H9 (cell line): ENCODE data around the gene CRELD2. TPM values are rescaled to one million over a fixed set of nuclear protein-coding genes. Genes with fewer than 3 reads are reported as not detected.
A peak's percentile ranks its signal among the peaks of the same experiment; 100 is the strongest.

Experiments
- DNase-seq: peaks from one replicate; pipeline ENCODE4 v3.0.0-alpha.2; 2017
- H2AFZ ChIP-seq: one replicate; pipeline ENCODE4 v1.6.1; 2013; ENCODE audit warnings: mild to moderate bottlenecking, low read length, control low read depth, moderate library complexity
- H2AK5ac ChIP-seq: 2 replicates; pipeline ENCODE4 v1.6.1; 2013; ENCODE audit warnings: low read length, control low read depth, mixed read lengths; ENCODE audit not compliant: insufficient read length
- H2BK120ac ChIP-seq: one replicate; pipeline ENCODE4 v1.6.1; 2013; ENCODE audit warnings: low read depth, mild to moderate bottlenecking, low read length, control low read depth, inconsistent platforms; ENCODE audit not compliant: poor library complexity, severe bottlenecking
- H2BK12ac ChIP-seq: 2 replicates; pipeline ENCODE4 v1.6.1; 2013; ENCODE audit warnings: low read length, control low read depth, mixed read lengths, low read depth; ENCODE audit not compliant: insufficient read length
- H2BK15ac ChIP-seq: 2 replicates; pipeline ENCODE4 v1.6.1; 2013; ENCODE audit warnings: low read depth, low read length, control low read depth
- H2BK20ac ChIP-seq: one replicate; pipeline ENCODE4 v1.6.1; 2013; ENCODE audit warnings: low read depth, mild to moderate bottlenecking, low read length, control low read depth, inconsistent platforms; ENCODE audit not compliant: poor library complexity, severe bottlenecking
- H2BK5ac ChIP-seq: 2 replicates; pipeline ENCODE4 v1.6.1; 2013; ENCODE audit warnings: low read length, control low read depth, mixed read lengths; ENCODE audit not compliant: insufficient read length
- H3K14ac ChIP-seq: 2 replicates; pipeline ENCODE4 v1.6.1; 2013; ENCODE audit warnings: low read length, control low read depth; ENCODE audit not compliant: insufficient read depth
- H3K18ac ChIP-seq: 2 replicates; pipeline ENCODE4 v1.6.1; 2013; ENCODE audit warnings: low read depth, mild to moderate bottlenecking, mixed read lengths, low read length, control low read depth; ENCODE audit not compliant: insufficient read length
- H3K23ac ChIP-seq: 2 replicates; pipeline ENCODE4 v1.6.1; 2013; ENCODE audit warnings: low read length, control low read depth, mixed read lengths, low read depth; ENCODE audit not compliant: insufficient read length
- H3K23me2 ChIP-seq: 2 replicates; pipeline ENCODE4 v1.6.1; 2013; ENCODE audit warnings: low read depth, mild to moderate bottlenecking, mixed read lengths, low read length, control low read depth; ENCODE audit not compliant: insufficient read length, poor library complexity, severe bottlenecking
- H3K27ac ChIP-seq: 2 replicates; pipeline ENCODE4 v1.5.1; 2013; ENCODE audit warnings: low read length, control low read depth, mixed read lengths, low read depth; ENCODE audit not compliant: insufficient read length
- H3K27me3 ChIP-seq: 2 replicates; pipeline ENCODE4 v1.6.1; 2013; ENCODE audit warnings: low read length, control low read depth, inconsistent platforms; ENCODE audit not compliant: insufficient read depth
- H3K4ac ChIP-seq: 2 replicates; pipeline ENCODE4 v1.6.1; 2013; ENCODE audit warnings: low read depth, mild to moderate bottlenecking, control low read depth, inconsistent platforms, low read length, moderate library complexity
- H3K4me1 ChIP-seq: 2 replicates; pipeline ENCODE4 v1.6.1; 2013; ENCODE audit warnings: low read length, control low read depth, inconsistent platforms; ENCODE audit not compliant: insufficient read depth
- H3K4me2 ChIP-seq: 2 replicates; pipeline ENCODE4 v1.6.1; 2013; ENCODE audit warnings: low read length, control low read depth, mixed read lengths; ENCODE audit not compliant: insufficient read length, insufficient read depth
- H3K56ac ChIP-seq: 2 replicates; pipeline ENCODE4 v1.6.1; 2013; ENCODE audit warnings: low read depth, mild to moderate bottlenecking, mixed read lengths, low read length, control low read depth; ENCODE audit not compliant: insufficient read length
- H3K79me1 ChIP-seq: 2 replicates; pipeline ENCODE4 v1.6.1; 2013; ENCODE audit warnings: low read depth, mild to moderate bottlenecking, moderate library complexity, low read length, control low read depth, inconsistent platforms; ENCODE audit not compliant: insufficient read depth, poor library complexity, severe bottlenecking
- H3K79me2 ChIP-seq: 2 replicates; pipeline ENCODE4 v1.6.1; 2013; ENCODE audit warnings: low read length, control low read depth, inconsistent platforms; ENCODE audit not compliant: insufficient read depth
- H3K9ac ChIP-seq: 2 replicates; pipeline ENCODE4 v1.6.1; 2013; ENCODE audit warnings: low read length, control low read depth, mixed read lengths; ENCODE audit not compliant: insufficient read length; ENCODE audit errors: extremely low read depth
- H3K9me3 ChIP-seq: one replicate; pipeline ENCODE4 v1.6.1; 2013; ENCODE audit warnings: low read depth, low read length, inconsistent platforms; ENCODE audit not compliant: control insufficient read depth
- H3T11ph ChIP-seq: one replicate; pipeline ENCODE4 v1.6.1; 2013; ENCODE audit warnings: mild to moderate bottlenecking, low read length, control low read depth, inconsistent platforms
- H4K20me1 ChIP-seq: one replicate; pipeline ENCODE4 v1.6.1; 2013; ENCODE audit not compliant: control insufficient read depth, insufficient read length, insufficient read depth
- H4K5ac ChIP-seq: 2 replicates; pipeline ENCODE4 v1.6.1; 2013; ENCODE audit warnings: low read depth, mild to moderate bottlenecking, mixed read lengths, low read length, control low read depth; ENCODE audit not compliant: insufficient read length
- H4K8ac ChIP-seq: replicated peaks from 2 replicates; pipeline ENCODE4 v1.6.1; 2013; ENCODE audit warnings: low read length, control low read depth, mixed read lengths, low read depth; ENCODE audit not compliant: insufficient read length
- H4K91ac ChIP-seq: 2 replicates; pipeline ENCODE4 v1.6.1; 2013; ENCODE audit warnings: low read depth, mild to moderate bottlenecking, moderate library complexity, mixed read lengths, low read length, control low read depth; ENCODE audit not compliant: insufficient read length
- H3K27ac Mint-ChIP-seq, 3 experiments: 2 replicates in 2 of 3; 3 replicates in 1 of 3; pipeline ENCODE4 v1.8.0; 2020 to 2021; ENCODE audit warnings: mixed read lengths in 3 of 3, mild to moderate bottlenecking in 1 of 3, moderate library complexity in 1 of 3
- H3K27me3 Mint-ChIP-seq: 2 replicates; pipeline ENCODE4 v1.8.0; 2021; ENCODE audit warnings: low read depth, mild to moderate bottlenecking, moderate library complexity, mixed read lengths
- H3K36me3 Mint-ChIP-seq, 3 experiments: 2 replicates in 2 of 3; 3 replicates in 1 of 3; pipeline ENCODE4 v1.8.0; 2020 to 2021; ENCODE audit warnings: low read depth in 3 of 3, mixed read lengths in 3 of 3; ENCODE audit not compliant: insufficient read depth in 1 of 3
- H3K4me1 Mint-ChIP-seq, 2 experiments: 2 replicates each; pipeline ENCODE4 v1.8.0; 2020; ENCODE audit warnings: mixed read lengths in 2 of 2
- H3K4me3 Mint-ChIP-seq, 2 experiments: 2 replicates in 1 of 2; 3 replicates in 1 of 2; pipeline ENCODE4 v1.8.0; 2020 to 2021; ENCODE audit warnings: mild to moderate bottlenecking in 2 of 2, mixed read lengths in 2 of 2, moderate library complexity in 1 of 2
- H3K9me3 Mint-ChIP-seq, 2 experiments: 2 replicates in 1 of 2; 3 replicates in 1 of 2; pipeline ENCODE4 v1.8.0; 2020; ENCODE audit warnings: mild to moderate bottlenecking in 2 of 2, mixed read lengths in 2 of 2, moderate library complexity in 1 of 2
- WGBS: extraction: QIAGEN DNeasy Blood & Tissue Kit; methylation state at CpG from one replicate; pipeline ENCODE4 v1.1.7; 2013; ENCODE audit warnings: missing lambda C conversion rate, low lambda C conversion rate, mixed read lengths; ENCODE audit not compliant: insufficient read length; ENCODE audit errors: extremely low coverage; 5-methylcytosine and 5-hydroxymethylcytosine counted together
- total RNA-seq: library from RNA; stranded (reverse); gene quantifications from 2 replicates; pipeline ENCODE4 v1.2.1, GENCODE V29; 2021
- TF ChIP-seq, protein P1 (sequence below): fragments of 200-600 bp; sonication (generic); conservative IDR thresholded peaks from 3 replicates; pipeline ENCODE4 v1.8.0; 2021; ENCODE audit warnings: antibody characterized with exemption, mild to moderate bottlenecking

Gene CRELD2
- total RNA-seq, 1 experiment from 2014 or later = 34.7 TPM

DNA sequence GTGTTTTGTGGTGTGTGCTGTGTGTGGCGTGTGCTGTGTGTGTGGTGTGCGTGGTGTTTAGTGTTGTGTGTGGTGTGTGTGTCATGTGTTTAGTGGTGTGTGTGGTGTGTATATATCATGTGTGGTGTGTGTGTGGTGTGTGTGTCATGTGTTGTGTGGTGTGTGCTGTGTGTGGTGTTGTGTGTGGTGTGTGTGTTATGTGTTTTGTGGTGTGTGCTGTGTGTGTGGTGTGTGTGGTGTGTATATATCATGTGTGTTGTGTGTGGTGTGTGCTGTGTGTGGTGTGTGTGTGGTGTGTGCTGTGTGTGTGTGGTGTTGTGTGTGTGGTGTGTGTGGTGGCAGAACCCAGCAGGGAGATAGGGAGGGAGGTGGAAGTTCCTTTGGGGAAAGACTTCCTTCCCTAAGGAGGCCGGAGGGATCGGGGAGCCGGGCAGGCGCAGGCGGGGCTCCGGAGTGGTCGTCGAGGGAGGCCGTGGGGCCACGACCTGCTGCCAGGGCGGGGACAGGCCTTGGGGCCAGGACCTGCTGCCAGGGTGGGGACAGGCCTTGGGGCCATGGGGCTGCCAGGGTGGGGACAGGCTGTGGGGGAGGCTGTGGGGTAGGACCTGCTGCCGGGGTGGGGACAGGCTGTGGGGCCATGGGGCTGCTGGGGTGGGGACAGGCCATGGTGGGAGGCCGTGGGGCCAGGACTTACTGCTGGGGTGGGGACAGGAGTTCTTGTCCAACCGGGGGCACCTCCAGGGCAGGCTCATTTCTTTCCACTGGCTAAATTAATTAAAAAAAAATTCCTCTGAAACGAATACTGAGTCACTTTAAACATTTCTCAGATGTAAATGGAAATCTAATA lies 57.3 kb downstream of the CRELD2 start:
- Histone ChIP-seq H2BK20ac (no peak overlapping the region), H3K9ac (no peak overlapping the region), H3K79me2 (no peaks in the 10 kb centered on the region), H2BK5ac (no peak overlapping the region), H3K4me1 (no peaks in the 10 kb centered on the region), H4K8ac (no peak overlapping the region), H3K14ac (no peak overlapping the region), H2BK15ac (no peak overlapping the region), H3K27me3 (no peaks in the 10 kb centered on the region), H2BK120ac (no peak overlapping the region), H3K9me3 (no peaks in the 10 kb centered on the region), H3K4me2 (no peak overlapping the region), H3K23ac (no peak overlapping the region), H4K20me1 (peaks cover 3% of the 10 kb centered on the region), H4K91ac (no peak overlapping the region), H3K27ac (no peak overlapping the region), H3T11ph (no peak overlapping the region), H3K79me1 (no peaks in the 10 kb centered on the region), H3K23me2 (no peaks in the 10 kb centered on the region), H3K56ac (no peak overlapping the region), H2AK5ac (no peak overlapping the region), H4K5ac (no peak overlapping the region), H2AFZ (no peak overlapping the region), H3K4ac (no peak overlapping the region), H2BK12ac (no peak overlapping the region), H3K18ac (no peak overlapping the region)
- Mint-ChIP-seq H3K9me3 (peaks cover 8 to 11% of the 10 kb centered on the region in 2 experiments), H3K4me1 (peaks cover under 1 to 5% of the 10 kb centered on the region in 2 experiments), H3K27me3 (peaks cover 14% of the 10 kb centered on the region), H3K36me3 (peaks cover 0 to 8% (median 0%) of the 10 kb centered on the region in 3 experiments; a peak in 2 of 7 replicates), H3K4me3 (no peak overlapping the region; a peak in 1 of 5 replicates), H3K27ac (no peak overlapping the region; a peak in 1 of 7 replicates)
- TF ChIP-seq, protein P1, sequence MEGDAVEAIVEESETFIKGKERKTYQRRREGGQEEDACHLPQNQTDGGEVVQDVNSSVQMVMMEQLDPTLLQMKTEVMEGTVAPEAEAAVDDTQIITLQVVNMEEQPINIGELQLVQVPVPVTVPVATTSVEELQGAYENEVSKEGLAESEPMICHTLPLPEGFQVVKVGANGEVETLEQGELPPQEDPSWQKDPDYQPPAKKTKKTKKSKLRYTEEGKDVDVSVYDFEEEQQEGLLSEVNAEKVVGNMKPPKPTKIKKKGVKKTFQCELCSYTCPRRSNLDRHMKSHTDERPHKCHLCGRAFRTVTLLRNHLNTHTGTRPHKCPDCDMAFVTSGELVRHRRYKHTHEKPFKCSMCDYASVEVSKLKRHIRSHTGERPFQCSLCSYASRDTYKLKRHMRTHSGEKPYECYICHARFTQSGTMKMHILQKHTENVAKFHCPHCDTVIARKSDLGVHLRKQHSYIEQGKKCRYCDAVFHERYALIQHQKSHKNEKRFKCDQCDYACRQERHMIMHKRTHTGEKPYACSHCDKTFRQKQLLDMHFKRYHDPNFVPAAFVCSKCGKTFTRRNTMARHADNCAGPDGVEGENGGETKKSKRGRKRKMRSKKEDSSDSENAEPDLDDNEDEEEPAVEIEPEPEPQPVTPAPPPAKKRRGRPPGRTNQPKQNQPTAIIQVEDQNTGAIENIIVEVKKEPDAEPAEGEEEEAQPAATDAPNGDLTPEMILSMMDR = no peak
- WGBS = no CpG with 5 or more reads among the region's 17 CpGs
- peak; percentile 60 for DNase-seq
